ENCODE measurements around the gene RHOJ.
"Not testable (repeated sequence)": the region's sequence is repeated elsewhere in the genome, so short reads cannot be mapped to it uniquely, and the experiment has no call there.

RHOJ gene

GRCh38 chr14:63268771-63269170 is 64.5 kb downstream of the RHOJ start:
- no peak overlapping the region for H3K4me3 ChIP-seq (ENCODE audit: low read length)
- TF ChIP-seq ZNF274 (IDR thresholded peaks at IDR 0.05; ENCODE audit: low read depth, low read length) = no peak

- TF ChIP-seq ZNF274 (IDR thresholded peaks at IDR 0.05; ENCODE audit: low read depth, low read length) = no peak
- H3K4me3 ChIP-seq (ENCODE audit: low read length) = no peak overlapping the region
Measured at GRCh38 chr14:63269561-63270225, 65.5 kb downstream of the RHOJ start.

GRCh38 chr14:63273129-63273528 is 68.9 kb downstream of the RHOJ start:
- H3K4me3 ChIP-seq (ENCODE audit: low read length) = no peak overlapping the region
- TF ChIP-seq ZNF274 (IDR thresholded peaks at IDR 0.05; ENCODE audit: low read depth, low read length) = no peak

- TF ChIP-seq ZNF274 (IDR thresholded peaks at IDR 0.05; ENCODE audit: low read depth, low read length) = no peak
- no peak overlapping the region for H3K4me3 ChIP-seq (ENCODE audit: low read length)
Measured at GRCh38 chr14:63273717-63274655, 69.7 kb downstream of the RHOJ start.

GRCh38 chr14:63275611-63276010 is 71.4 kb downstream of the RHOJ start:
- H3K4me3 ChIP-seq (ENCODE audit: low read length) = no peak overlapping the region
- no peak for TF ChIP-seq ZNF274 (IDR thresholded peaks at IDR 0.05; ENCODE audit: low read depth, low read length)

GRCh38 chr14:63276016-63276415 is 71.8 kb downstream of the RHOJ start:
- no peak for TF ChIP-seq ZNF274 (IDR thresholded peaks at IDR 0.05; ENCODE audit: low read depth, low read length)
- no peak overlapping the region for H3K4me3 ChIP-seq (ENCODE audit: low read length)

GRCh38 chr14:63276492-63277342 is 72.5 kb downstream of the RHOJ start:
- TF ChIP-seq ZNF274 (IDR thresholded peaks at IDR 0.05; ENCODE audit: low read depth, low read length) = no peak
- H3K4me3 ChIP-seq (ENCODE audit: low read length) = no peak overlapping the region

- no peak overlapping the region for H3K4me3 ChIP-seq (ENCODE audit: low read length)
- no peak for TF ChIP-seq ZNF274 (IDR thresholded peaks at IDR 0.05; ENCODE audit: low read depth, low read length)
Measured at GRCh38 chr14:63277591-63278183, 73.4 kb downstream of the RHOJ start.

GRCh38 chr14:63279933-63280332 is 75.7 kb downstream of the RHOJ start:
- H3K4me3 ChIP-seq (ENCODE audit: low read length) = not testable (repeated sequence)

- TF ChIP-seq ZNF274 (IDR thresholded peaks at IDR 0.05; ENCODE audit: low read depth, low read length) = no peak
- no peak overlapping the region for H3K4me3 ChIP-seq (ENCODE audit: low read length)
Measured at GRCh38 chr14:63282997-63283883, 79.0 kb downstream of the RHOJ start.

GRCh38 chr14:63283884-63284248 is 79.6 kb downstream of the RHOJ start:
- TF ChIP-seq ZNF274 (IDR thresholded peaks at IDR 0.05; ENCODE audit: low read depth, low read length) = no peak
- no peak overlapping the region for H3K4me3 ChIP-seq (ENCODE audit: low read length)

- no peak for TF ChIP-seq ZNF274 (IDR thresholded peaks at IDR 0.05; ENCODE audit: low read depth, low read length)
- no peak overlapping the region for H3K4me3 ChIP-seq (ENCODE audit: low read length)
Measured at GRCh38 chr14:63286071-63286470, 81.8 kb downstream of the RHOJ start.
